ENCODE data around the gene ASGR2.

The ASGR2 gene

DNA sequence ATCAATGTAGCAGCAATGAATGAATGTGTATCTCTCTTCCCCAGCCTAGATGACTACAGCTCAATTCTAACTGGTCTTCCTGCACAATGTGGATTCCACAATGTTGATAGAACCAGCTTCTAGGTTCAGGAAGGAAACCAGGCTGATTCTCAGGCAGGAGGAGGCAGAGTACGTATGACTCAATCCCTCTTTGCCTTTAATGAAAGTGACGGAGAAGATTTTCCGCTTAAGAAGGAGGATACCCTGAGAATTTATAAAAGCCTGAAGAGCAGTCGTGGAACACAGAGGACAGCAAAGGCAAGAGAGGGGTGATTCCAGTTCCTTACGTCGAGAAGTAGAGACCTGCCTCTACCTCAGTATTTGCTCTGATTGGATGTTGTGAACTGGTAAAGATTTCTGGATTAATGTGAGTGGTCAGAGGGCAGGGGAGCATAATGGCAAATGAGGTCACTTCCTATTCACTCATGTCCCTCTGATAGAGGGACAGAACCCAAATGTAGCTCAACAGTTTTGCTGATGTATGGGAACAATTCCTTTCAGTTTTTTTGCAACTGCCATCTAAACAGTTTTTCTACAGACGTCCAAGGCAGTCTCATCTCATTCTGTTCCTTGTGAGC lies 55.7 kb downstream of the ASGR2 start:
- no peak for DNase-seq

DNA sequence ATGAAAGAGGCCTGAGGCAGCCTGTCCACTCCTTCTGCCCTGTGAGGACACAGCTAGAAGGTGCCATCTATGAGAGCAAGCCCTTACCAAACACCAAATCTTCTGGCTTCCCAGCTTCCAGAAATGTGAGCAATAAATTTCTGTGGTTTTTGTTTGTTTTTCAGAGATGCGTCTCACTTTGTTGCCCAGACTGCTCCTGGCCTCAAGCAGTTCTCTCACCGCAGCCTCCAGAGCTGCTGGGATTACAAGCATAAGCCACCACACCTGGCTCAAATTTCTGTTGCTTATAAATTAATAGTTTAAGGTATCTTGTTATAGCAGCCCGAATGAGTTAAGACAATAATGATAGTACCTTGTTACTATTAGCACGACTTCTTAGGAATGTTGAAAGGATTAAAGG lies 58.2 kb downstream of the ASGR2 start:
- DNase-seq, result no peak

Measured in stimulated activated CD4-positive, alpha-beta T cell treated with anti-CD3 and anti-CD28 coated beads, Interleukin-12 subunit alpha, Interleukin-12 subunit beta, amount 100 ng/mL, for 4 hours (primary cell).